ENCODE data around the gene PLEKHD1.

The PLEKHD1 gene

DNA sequence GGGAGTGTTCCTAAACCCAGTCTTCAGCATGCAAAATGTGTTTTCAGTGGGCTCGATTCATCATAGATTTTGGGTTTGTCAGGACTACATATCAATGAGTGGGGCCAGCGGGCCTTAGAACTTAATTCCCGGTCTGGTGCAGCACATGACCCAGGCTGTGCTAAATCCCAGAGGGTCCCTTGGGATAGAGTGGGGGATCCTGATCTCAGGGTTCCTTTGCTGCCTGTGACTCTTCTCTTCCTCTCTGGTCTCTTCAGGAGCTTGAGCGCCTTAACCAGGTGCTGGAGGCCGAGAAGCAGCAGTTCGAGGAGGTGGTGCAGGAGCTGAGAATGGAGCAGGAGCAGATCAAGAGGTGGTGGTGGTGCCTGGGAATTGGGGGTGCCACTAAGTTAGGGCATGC, 37.5 kb downstream of the PLEKHD1 start:
- DNase-seq, result no peak

DNA sequence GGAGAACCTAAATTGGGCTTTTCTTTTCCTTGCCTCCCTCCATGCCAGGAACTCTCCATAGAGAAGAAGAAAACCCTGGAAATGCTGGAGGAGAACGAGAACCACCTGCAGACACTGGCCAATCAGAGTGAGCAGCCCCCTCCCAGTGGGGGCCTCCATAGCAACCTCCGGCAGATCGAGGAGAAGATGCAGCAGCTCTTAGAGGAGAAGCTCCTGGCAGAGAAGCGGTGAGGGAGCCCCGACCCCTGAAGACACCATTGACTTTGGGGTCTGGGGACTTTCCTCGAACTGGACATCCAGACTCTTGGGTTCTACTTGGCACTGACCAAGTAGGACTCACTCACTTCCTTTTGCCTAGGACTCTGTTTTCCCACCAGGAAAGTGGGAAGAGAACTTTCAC, 41.4 kb downstream of the PLEKHD1 start:
- no peak for DNase-seq

DNA sequence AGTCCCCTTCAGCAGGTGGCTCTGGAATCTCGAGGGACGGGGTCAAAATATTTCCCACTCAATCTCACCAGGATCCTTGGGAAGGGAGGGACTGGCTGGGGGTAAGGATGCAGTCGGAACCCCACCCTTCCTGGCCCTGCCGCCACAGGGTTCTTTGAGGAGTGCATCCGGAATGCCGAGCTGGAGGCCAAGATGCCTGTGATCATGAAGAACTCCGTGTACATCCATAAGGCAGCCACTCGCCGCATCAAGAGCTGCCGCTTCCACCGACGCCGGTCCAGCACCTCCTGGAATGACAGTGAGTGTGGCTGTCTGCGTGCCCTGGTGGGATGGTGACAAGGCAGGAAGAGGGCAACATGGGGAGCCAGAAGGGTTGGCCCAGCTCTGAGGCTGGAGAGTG, 43.1 kb downstream of the PLEKHD1 start:
- DNase-seq, result no peak

DNA sequence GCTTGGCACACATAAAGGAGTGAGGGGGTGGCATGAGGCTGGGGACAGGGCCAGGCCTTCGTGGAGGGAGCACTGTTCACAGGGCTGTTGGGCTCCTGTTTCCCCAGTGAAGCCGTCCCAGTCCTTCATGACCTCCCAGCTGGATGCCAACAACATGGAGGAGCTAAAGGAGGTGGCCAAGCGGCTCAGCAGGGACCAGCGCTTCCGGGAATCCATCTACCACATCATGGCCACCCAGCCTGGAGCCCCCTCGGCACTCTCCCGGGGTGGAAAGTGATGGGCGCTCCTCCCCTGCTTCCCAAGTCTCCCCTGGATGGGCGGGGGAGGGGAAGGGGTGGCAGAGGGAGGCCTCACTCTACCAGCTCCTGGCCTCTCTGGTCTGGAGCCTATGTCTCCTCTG, 43.6 kb downstream of the PLEKHD1 start:
- no peak for DNase-seq

DNA sequence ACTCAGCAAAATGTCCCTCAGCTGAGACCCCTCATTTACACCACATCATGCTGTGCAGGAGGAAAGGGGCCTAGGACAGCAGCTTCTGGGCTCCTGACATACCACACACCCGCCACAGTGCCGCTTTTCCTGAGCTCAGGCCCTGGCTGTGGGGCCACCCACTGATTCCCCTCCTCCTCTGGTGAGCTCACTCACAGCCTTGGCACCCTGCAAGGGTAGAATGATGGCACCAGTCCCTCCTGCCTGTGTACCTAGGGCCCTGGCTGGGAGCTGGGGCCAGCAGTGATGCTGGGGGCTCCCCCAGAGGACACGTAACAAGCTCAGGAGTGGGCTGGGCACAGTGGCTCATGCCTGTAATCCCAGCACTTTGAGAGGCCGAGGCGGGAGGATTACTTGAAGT, 44.4 kb downstream of the PLEKHD1 start:
- DNase-seq, result no peak

DNA sequence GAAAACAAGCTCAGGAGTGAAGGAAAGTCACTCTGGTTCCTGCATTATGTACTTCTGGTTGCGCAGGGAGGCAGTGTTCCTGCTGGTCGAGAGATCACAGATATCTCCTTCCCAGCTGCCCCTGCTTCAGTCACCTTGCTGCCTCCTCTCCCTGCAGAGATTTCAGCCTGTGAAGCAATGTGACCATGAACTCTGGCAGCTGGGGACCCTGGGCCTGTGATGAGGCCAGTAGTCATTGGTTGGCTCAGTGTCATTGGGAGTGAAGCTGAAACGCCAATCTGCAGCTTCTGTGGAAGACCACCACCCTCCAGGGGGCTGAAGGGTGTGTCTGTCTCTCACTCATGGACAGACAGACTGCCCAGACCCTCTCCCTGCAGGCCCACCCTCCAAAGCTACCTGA, 45.0 kb downstream of the PLEKHD1 start:
- DNase-seq, result no peak

DNA sequence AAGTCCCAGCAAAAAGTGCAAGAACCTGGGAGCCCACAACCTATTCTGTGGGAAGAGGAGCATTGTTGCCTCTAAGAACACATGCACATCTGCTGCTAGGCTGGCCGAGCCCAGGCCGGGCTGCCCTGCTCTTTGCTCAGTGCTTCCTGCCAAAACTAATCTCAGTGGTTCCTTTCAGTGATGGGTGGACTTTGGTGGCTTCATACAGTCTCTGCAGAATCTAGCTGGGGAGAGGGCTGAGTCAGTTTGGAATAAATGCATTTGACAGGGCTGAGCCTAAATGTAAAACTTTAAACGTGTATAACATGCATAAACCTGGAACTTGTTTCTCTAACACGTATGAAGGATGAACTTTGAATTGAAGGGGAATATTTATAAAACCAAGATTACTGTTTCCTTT, 45.6 kb downstream of the PLEKHD1 start:
- no peak for DNase-seq

DNA sequence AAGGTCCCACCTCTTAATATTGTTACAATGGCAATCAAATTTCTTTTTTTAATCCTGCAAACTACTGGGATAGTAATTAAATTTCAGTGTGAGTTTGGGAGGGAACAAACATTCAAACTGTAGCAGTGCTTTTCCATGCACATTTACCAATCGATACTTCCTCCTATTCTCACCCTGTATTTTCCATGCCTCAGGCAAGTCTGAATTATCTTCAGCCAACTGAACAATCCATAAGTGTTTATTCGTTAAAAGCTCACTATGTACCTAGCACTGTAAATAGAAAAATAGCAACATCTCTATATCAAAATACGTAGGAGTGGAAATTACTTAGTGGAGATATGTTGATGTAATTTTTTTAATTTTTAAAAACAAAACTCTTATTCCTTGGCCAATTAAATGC, 46.6 kb downstream of the PLEKHD1 start:
- no peak for DNase-seq

DNA sequence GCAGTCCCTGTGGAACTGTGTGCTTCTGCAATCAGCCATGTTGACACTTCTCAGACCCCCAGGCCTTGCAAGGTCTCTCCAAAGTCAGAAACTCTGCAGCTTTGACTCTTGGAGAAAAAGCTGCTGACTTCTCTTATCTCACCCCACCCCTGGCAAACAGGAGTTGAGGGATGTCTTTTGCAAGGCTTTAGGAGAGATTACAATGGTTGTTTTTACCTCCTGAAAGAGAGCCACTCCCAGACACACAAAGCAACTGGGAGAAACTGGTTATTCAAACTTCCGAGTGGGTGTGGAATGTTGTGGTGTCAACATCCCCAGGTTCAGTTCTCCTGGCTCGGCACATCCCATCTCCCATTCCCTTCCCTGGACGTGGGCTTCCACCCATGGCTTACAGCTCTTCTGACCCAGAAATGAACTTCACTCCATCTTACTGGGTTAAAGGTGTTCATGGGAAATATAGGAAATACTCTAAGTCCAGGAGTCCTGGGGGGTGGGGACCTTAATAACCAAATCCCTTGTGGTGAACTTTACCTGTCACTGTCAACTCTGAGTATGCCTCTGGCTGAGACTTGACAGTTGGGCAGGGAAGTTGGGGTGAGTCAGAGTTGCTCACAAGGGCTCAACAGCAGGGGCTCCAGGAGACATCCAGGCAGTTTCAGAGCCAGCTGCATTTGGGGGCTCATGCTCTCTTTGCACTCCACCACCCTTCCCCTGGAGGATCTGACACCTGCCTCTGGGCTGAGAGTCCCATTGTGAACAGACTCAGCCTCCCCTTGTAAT, 48.2 kb downstream of the PLEKHD1 start:
- no peak for DNase-seq

DNA sequence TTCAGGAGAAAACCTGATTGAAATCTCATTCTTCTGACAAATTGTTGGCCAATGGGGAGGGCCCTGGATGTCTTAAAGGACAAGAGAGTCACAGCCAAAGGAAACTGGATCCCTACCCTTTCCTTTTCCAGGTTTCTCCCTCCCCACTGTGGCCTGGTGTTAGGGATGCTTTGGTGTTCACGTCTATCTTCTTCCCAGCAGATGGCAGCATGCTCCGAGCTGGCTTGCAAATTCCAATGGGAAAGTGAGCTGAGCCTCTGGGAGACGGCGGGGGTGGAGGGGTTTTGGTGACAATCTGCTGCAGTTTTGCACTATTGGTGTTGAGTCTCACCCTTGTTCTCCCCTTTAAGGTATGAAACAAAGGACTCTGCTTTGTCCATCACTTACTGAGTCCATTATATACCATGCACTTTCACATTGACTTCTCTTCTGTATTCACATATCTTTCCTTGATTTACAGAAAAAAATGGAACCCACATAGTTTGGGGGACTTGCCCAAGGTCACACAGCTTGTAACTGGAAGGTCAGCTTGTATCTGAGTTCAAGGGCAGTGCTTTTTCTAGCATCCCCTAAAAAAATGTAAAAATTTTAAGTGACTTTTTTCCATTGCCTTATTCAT, 50.8 kb downstream of the PLEKHD1 start:
- DNase-seq, result peak; percentile 41

DNA sequence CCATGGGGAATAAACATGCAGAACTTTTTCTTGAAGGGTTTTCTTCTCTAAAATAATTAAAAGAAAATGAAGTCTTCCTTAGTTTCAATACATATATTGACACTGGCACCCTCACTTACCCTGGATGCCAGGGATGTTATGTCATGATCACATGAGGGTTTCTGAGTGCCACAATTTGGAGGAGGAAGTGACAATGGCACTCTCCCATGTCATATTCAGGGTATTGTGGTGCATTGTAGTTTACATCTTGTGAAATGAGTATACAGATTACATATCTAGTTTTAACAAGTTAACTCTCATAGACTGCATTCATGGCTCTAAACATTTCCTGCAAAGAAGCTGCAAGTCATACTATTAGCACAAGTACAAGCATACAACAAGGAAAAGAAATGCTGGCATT, 52.4 kb downstream of the PLEKHD1 start:
- no peak for DNase-seq

DNA sequence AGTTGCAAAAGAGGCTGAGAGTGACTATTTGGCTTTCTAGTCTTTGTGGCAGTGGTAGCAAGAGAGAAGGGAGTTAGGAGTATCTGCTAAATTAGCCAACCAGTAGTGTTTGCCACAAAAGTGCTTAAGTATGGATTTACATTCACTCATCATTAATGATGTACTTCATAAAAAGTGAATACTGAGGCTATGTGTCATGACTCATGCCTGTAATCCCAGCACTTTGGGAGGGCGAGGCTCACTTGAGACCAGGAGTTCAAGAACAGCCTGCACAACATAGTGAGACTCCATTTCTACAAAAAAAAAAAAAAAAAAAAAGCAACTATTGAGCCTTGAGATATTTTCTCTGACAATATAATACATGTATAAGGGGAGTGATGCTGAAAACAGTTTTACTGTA, 53.4 kb downstream of the PLEKHD1 start:
- DNase-seq, result no peak

DNA sequence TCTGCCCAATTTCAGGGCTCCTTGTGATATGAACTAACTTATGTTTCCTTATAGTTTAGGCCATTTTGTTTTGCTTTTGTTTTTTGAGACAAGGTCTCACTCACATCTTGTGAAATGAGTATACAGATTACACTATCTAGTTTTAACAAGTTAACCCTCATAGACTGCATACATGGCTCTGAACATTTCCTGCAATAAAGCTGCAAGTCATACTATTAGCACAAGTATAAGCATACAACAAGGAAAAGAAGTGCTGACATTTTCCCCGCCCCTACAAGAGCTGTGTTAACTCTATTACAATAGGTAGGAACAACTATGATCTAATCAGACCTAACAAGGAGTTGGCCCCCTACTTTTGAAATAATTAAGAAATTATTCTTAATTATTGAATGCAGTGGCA, 54.2 kb downstream of the PLEKHD1 start:
- DNase-seq, result no peak

DNA sequence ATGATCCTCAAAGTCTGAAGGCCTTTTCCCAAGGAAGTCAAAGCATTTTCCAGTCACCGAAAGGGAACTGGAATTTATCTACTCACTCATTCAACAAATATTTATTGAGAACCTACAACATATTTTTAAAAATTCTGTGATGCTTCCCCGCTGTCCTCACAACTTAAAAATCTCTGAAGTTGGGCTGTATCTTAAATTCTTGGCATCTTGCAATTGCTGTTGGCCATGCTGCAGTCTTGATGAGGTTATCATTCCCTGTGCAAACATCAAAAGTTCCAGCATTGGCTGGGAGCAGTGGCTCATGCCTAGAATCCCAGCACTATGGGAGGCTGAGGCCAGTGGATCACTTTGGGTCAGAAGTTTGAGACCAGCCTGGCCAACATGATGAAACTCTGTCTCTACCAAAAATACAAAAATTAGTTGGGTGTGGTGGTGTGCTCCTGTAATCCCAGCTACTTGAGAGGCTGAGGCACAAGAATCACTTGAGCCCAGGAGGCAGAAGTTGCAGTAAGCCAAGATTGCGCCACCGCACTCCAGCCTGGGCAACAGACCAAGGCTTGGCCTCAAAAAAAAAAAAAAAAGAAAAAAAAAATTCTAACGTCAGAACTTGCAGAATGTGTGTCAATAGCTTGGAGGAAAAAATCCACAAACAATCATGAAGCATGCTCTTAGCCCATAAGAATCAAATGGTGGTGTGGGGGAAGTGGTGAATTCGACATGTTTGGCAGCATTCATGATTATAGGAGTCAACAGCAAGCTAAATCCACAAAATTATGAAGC, 55.3 kb downstream of the PLEKHD1 start:
- DNase-seq, result no peak

DNA sequence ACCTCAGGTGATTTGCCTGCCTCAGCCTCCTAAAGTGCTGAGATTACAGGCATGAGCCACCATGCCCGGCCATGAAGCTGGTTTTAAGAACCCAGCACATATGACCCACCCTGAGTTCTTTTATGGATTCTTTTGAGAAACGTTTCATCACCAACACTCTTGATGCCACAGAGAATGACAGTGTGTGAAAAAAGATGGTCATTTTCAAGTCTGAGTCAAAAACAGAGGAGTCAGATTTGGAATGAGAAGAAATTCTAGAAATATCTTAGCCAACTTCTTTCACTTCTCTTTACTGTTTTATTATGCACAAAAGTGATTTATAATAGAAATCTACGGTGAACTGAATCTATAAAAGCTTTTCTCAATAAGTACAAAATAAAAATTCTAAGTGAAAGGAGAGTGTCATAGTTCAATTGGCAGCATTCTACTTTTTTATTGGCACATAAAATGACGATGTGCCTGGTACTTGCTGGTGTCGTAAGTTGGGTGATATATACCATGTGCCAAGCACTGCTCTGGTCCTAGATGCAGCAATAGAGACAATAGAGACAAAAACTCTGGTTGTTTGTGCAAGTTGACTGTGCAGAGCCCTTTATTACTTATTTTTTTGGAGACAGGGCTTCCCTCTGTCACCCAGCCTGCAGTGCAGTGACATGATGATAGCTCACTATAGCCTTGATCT, 56.3 kb downstream of the PLEKHD1 start:
- DNase-seq, result no peak

DNA sequence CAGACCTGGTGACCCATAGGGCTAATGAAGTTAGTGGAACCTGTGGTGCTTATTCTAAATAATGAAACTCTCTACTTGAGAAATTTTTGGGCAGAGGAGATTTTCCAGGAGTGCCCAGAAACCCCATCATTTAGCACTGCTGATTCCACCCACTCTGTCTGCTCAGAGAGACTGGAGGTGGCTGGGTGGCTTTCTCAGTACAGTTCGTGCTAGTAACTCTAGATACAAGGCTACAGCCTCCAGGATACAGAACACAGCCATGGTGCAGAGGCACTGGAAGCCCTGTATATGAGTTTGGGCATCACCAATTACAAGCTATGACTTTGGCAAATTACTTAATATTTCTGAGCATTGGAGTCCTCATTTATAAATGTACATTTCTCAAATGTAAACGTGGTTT, 57.8 kb downstream of the PLEKHD1 start:
- DNase-seq, result no peak

DNA sequence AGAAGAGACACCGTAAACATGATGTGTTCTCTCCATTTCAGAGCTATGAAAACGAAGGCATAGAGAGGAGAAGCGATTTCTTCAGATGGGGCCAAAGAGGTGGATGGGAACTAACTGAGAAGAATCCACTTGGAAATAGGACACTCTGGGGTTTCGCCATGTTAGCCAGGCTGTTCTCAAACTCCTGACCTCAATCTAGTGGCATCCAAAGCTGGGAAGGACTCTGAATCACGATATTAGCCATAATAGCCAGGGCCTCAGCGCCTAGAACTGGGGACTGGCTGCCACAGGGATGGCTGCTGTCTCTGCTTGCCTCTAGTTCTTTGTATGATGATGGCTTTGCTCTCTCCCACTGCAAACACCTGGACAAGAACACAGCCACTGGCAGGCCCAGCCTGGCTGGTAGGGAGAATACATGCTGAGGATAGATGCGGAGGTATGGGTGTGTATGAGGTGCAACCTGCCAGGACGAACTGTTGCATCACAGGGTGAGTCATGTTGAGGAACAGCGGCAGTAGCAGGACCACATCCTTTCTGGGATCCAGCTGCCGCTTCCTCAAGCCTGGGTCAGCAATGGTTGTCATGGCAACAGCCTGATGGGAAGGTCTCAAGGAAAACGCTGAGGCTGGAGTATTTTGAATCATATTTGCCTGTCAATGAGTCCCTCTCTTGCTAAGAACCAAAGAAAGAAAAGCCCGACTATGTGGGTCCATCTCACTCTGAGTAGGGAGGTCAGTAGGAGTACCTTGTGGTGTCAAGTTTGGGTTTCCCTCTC, 59.0 kb downstream of the PLEKHD1 start:
- DNase-seq, result peak; percentile 56

DNA sequence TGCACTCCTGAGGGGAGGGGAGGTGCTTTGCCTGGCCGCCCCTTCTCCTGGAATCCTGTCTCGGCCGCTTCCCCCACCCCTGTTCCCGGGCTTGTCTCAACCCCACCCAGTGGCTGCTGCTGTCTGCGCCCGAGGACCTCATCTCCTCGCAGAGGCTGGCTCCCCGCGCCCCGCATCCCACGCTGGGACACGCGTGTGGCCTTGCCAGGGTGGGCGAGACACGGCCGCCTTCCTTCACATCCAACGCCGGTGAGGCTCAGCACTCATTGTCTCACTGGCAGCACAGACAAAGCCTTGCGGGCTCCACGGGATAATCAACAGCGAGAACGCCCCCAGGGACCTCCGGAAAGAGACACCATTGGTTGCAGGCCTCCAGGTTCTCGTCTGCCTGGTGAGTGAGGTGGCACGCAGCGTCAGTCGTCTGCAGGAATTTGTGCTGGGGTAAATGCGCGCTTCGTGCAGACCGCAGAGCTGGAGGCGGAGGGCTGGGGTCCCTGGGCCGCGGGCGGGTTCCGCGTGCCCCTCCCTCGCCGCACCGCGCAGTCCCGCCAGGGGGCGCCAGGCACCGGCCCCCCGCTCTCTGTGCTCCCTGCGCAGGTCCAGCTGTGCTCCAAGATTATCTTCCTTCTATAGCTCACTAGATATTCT, 63.3 kb downstream of the PLEKHD1 start:
- DNase-seq, result peak; percentile 85

DNA sequence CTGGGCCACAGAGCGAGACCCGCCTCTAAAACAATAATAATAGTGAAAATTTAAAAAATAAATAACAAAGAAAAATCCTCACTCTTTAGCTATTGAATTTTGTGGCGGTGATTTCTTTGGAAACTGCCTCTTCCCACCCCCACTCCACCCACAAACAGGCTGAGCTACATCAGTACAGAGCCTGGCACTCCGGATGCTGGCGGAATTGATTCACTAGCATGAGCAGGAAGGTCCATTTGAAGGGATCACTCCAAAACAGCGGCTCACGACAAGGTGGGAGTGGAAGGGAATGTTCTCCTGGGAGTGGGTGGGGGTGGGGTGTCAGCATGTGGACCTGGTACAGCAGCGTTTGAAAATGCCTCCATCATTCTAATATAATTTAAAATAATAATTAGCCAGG, 64.0 kb downstream of the PLEKHD1 start:
- DNase-seq, result no peak

DNA sequence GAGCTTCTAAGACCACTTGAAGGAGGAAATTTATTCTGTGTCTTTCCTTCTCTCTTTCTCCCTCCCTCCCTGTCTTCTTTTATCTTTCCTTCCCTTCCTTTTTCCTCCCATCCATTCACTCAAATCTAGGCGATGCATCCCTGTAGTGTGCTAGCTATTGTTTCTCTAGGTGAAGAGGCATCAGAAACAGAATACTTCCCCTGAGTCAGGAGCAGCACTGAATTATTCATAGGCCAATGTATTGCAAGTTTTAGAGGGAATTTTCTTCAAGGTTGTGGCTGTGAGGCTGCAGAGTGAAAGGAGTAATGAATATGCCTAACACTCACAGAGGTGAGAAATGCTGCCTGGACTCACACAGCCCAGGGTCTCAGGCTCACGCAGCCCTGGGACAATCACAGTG, 67.0 kb downstream of the PLEKHD1 start:
- DNase-seq, result no peak

DNA sequence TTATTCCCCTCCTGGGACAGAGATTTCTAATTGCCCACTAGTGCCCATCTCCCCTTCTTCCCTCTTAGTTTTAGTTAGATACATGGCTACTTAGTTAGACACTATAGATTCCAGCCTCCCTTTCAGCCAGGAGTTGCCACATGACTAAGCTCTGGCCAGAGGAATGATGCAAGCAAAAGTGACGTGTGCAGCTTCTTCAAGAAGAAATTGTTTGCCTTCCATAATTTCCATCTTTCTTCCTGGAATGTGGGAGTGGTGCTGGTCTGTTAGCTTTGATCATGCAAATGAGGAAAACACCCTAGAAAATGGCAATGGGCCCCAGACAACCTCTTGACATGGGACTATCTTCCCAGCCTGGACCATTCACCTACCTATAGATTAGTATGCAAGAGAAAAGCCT, 68.7 kb downstream of the PLEKHD1 start:
- no peak for DNase-seq

DNA sequence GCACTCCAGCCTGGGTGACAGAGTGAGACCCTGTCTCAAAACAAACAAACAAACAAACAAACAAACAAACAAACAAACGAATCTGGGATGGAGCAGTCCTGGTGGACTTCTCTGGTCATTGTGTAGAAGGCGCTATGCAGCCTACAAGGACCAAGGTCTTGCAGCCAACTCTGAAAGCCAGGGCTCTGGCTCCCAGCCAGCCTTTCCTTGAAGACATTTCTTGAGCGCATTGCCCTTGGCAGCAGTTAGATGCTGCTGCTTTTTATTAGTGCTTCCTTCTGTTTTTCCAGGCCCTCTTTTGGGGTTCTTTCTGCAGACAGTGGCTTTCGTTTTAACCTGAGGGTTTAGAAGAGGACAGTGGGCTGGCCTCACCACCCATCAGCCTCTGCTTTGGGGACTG, 70.0 kb downstream of the PLEKHD1 start:
- no peak for DNase-seq

Data from NCI-H2227 treated with DMSO at 0.1 percent for 48 hours (cell line).